C4-2B (cell line): ENCODE results near the gene CXCR5.

Source experiments
- H3K27ac ChIP-seq: fragments of 450-650 bp; 2 replicates; pipeline ENCODE4 v1.5.1; 2017
- ZFX ChIP-seq: fragments of 450-650 bp; IDR thresholded peaks from 2 replicates; pipeline ENCODE4 v1.6.1; 2017
- TF ChIP-seq, protein P1 (sequence below): fragments of 450-650 bp; conservative IDR thresholded peaks from 2 replicates; pipeline ENCODE4 v1.5.1; 2017; ENCODE audit warnings: mild to moderate bottlenecking

CXCR5 gene

DNA sequence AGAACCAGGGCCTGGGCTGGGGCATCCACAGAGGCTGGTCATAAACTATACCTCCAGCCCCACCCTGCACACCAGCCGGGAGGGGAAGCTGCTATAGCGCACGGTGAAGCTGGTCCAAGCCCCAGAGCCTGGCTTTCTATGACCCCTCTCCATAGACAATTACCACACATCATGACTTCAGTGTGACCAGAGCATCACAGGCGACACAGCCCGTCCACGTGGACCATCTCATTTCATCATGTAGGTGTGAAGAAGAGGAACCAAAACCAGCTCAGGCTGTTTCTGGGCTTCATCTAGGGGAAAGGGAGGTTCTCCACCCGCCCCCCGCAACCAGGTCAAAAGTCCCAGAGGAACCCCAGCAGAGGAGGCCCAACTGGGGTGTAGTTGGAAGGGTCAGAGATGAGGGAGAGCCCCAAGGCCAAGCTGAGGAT lies 3.0 kb downstream of the CXCR5 start:
- TF ChIP-seq ZFX, result no peak
- TF ChIP-seq, protein P1, sequence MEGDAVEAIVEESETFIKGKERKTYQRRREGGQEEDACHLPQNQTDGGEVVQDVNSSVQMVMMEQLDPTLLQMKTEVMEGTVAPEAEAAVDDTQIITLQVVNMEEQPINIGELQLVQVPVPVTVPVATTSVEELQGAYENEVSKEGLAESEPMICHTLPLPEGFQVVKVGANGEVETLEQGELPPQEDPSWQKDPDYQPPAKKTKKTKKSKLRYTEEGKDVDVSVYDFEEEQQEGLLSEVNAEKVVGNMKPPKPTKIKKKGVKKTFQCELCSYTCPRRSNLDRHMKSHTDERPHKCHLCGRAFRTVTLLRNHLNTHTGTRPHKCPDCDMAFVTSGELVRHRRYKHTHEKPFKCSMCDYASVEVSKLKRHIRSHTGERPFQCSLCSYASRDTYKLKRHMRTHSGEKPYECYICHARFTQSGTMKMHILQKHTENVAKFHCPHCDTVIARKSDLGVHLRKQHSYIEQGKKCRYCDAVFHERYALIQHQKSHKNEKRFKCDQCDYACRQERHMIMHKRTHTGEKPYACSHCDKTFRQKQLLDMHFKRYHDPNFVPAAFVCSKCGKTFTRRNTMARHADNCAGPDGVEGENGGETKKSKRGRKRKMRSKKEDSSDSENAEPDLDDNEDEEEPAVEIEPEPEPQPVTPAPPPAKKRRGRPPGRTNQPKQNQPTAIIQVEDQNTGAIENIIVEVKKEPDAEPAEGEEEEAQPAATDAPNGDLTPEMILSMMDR, result no peak
- H3K27ac ChIP-seq, result no peak overlapping the region

DNA sequence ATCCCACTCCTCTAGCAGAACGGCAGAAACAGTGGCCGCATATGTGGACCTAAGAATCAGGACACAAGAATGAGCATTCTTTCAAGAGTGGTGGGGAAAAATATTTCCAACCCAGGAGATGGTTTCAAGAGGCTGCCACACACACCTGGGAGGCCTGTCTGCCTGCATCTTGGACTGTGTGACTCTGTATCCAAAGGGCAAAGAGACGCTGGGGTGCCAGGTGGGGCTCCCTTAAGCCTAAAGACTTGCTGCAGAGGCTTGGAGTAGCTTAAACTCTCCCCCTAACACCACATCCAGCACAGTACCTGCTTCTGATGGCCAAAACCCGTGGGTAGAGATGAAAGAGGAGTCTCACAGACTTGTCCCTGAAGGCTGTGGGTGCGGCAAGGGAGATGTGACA lies 3.5 kb downstream of the CXCR5 start:
- no peak overlapping the region for H3K27ac ChIP-seq
- TF ChIP-seq, protein P1, result no peak
- no peak for TF ChIP-seq ZFX

DNA sequence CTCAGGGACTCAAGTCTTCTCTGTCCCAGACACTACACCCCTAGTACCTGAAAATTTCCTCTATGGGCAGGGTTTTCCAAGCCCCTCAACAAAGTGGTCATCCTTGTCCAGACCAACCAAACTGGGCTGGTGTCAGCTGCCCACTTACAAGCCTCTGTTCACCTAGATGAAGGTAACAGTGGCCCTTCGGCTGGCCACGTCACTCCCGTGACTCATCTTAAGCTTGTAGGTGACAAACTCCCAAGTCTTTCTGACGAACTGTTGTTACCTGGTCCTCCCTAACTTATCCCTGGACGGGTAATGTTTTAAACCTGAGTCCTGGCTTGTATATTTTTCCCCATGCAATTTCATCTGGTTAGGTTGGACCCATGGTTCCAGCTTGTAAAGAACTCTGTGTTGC lies 4.7 kb downstream of the CXCR5 start:
- H3K27ac ChIP-seq, result no peak overlapping the region
- TF ChIP-seq, protein P1, result no peak
- TF ChIP-seq ZFX, result no peak

DNA sequence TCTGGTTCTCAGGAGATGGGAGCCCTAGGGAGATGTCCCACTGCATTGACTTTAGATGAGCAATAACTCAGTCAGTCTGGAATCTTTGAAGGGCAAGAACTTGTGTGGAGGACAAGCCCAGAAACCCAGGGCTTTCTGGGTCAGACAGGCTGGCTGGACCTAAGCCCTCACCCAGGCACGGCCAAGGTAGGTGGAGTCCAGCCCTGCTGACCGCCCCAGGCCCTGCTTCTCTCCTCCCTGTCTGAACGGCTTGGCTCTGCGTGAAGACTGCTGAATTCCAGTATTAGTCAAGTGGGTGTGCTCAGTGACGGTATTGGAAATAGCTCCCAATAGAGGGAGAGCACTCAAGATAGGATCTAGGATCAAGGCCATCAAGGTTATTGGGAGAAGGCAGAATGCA lies 6.1 kb downstream of the CXCR5 start:
- no peak overlapping the region for H3K27ac ChIP-seq

DNA sequence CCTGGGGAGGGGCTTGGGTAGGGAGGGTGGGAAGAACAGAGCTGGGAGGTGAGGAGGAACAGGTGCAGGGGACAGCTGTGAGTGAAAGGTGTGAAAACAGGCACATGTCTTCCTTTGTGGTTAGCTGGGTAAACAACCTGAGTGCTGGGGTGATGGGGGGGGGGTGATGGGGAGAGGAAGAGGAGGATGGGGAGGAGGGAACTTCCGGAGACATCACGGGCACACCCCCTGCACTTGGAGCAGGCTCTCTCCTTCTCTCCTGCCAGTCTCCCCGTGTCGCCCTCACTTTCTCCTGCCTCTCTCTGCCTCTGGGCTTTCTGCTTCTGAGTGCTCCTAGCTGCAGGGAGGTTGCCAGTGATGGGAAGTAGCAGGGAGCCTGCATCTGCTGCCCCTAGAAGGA lies 8.8 kb downstream of the CXCR5 start:
- no peak overlapping the region for H3K27ac ChIP-seq

More for the DNA sequence above, 6.1 kb downstream of the CXCR5 start:
- TF ChIP-seq, protein P1, result no peak
- no peak for TF ChIP-seq ZFX

DNA sequence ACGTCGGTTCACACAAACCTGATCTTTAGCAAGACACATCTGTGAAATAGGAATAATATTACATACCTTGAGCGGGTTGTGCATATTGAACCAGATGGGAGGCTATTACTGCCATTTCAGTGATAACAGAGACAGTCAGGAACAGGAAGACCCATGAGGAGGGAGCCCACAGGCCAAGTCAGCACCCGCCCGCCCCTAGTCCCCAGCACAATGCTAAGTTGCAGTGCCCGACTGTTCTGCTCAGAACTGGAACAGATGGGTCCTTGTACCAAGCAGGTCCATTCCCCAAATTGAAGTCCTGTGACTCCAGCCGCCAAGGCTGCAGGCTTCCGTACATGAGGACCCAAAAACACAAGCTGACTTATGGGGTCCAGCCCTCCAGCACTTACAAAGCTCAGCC lies 9.3 kb downstream of the CXCR5 start:
- no peak for TF ChIP-seq ZFX
- TF ChIP-seq, protein P1, result no peak
- no peak overlapping the region for H3K27ac ChIP-seq

More for the DNA sequence above, 8.8 kb downstream of the CXCR5 start:
- TF ChIP-seq, protein P1, result no peak
- TF ChIP-seq ZFX, result no peak

DNA sequence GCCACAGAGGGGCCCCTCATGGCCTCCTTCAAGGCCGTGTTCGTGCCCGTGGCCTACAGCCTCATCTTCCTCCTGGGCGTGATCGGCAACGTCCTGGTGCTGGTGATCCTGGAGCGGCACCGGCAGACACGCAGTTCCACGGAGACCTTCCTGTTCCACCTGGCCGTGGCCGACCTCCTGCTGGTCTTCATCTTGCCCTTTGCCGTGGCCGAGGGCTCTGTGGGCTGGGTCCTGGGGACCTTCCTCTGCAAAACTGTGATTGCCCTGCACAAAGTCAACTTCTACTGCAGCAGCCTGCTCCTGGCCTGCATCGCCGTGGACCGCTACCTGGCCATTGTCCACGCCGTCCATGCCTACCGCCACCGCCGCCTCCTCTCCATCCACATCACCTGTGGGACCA lies 10.0 kb downstream of the CXCR5 start:
- no peak overlapping the region for H3K27ac ChIP-seq
- TF ChIP-seq, protein P1, result no peak
- no peak for TF ChIP-seq ZFX
